Measurements from ENCODE around the gene SVIL.
"Not testable (repeated sequence)": the region's sequence is repeated elsewhere in the genome, so short reads cannot be mapped to it uniquely, and the experiment has no call there.

Gene SVIL

DNA sequence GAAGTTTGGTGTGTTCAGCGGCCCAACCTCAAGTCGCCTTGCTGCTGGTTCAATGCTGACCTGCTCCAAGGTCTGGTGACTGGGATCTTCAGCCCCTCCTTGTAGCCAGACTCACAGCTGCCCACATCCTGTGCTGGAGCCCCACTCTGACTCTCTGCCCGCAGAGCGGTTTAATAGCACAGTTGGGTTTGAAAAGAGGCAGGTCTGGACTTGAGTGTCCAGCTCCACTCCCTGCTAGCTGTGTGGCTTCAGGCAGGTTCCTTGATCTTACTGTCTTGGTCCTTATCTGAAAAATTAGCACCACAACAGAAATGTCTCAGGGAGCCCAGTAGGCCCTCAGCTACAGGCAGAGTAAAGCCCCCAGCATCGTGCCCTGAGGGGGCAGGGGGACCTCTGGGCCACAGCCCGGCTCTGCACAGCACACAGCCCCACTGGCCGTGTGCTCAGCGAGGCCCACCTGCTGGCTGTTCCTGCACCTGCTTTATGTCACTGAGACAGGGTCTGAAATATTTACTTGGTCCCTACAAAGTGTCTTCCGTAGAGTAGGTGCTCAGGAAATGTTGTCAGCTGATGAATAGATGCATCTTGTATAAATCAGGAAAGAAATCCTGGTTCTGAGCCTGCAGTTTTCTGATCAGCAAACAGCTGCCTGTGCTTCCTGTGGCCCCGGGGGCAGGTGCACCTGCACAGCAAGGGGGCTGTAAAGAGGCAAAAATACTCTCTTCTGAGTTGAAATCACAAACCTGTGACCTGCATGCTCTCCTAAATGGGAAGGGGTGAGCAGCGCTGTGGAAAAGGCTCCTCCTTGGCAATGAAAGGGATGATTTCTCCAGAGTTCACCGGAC lies 155.5 kb downstream of the SVIL start:
- DNase-seq: peak; percentile 46

DNA sequence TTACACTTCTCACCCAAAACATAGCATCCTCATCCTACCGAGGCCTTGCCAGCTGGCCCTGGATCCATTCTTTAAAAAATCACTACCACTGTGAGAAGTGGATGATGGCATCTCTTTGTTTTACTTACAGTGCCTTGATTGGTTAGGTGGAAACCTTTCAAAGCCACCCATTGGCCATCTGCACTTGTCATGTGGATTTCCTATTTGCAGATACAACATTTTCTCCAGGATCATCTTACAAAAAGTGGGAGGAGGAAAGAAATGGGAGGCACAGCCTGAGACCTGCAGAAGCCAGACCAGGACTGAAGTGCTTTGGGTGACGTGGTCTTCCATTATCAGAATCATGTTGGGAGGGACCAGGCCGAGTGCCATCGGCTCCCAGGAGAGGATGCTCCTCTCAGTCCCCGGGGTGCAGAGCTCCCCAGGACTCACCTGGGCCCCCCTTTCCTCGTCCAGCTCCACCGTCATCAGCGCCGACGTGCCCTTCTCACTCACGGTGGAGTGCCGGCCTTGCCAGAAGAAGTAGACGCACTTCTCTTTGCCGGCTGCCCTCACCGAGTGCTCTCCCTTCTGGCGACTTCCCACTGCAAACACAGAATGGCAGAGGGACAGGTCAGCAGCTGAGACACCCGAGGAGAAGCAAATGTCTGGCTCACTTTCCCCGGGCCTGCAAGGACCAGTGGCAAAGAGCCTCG lies 161.2 kb downstream of the SVIL start:
- DNase-seq: no peak

DNA sequence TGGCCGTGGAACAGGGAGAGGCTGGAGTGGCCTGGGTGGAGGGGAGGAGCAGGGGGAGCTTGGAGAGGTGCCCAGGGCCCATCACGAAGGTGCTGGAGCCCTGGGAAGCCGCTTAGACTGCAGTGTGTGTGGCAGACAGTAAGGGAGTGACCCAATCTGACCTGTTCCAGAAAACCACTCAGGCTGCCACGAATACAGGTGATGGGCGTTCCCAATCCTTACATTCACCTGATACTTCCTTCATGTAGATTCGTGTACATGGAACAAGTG lies 161.7 kb downstream of the SVIL start:
- DNase-seq: no peak

DNA sequence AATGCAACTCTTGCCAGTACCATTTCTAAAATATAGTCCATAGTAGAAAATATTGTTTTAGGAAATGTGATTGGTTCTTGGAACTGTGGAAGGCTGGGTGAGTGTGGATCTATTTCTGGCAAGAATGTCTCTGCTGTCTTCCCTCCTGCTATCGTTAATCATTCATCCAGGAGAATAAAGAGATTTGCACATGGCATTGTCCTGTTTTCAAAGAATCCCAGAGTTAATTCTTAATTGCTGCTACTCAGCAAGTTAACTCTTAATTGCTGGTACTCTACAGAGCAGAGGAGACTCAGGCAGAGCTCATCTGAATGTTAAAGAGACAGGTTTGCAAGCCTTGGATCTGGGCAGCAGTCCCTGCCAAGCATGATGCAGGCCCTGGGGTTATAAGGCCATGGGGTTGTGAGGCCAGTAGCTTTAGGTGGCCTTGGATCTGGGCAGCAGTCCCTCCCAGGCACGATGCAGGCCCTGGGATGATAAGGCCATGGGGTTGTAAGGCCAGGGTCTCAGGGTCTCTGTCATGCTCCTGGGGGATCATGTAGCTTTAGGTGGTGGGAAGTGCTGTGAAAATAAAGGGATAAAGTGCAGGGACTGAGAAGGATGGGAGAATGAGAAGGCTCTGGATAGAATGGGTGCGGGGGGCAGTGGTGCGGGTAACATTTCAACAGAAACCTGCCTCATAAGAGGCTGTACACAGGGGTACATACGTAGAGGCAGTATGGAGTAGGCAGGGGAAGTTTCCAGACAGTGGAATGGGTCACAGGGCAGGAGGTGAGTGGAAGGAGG lies 162.3 kb downstream of the SVIL start:
- no peak for DNase-seq

DNA sequence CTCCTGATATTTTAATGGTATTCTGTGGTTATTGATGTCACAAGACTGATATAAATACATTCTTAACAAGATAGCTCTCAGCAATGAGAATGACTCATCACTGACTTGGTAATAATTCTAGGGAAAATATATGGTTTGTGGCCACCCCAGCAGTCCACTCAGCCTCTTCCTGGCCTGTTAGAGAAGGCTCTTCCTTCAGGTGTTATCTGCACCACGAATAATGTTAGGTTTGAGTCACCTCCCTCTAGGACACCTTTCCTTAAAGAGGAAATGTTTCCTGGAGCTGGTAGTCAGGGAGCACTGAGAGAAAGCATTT lies 163.3 kb downstream of the SVIL start:
- DNase-seq: peak; percentile 59

DNA sequence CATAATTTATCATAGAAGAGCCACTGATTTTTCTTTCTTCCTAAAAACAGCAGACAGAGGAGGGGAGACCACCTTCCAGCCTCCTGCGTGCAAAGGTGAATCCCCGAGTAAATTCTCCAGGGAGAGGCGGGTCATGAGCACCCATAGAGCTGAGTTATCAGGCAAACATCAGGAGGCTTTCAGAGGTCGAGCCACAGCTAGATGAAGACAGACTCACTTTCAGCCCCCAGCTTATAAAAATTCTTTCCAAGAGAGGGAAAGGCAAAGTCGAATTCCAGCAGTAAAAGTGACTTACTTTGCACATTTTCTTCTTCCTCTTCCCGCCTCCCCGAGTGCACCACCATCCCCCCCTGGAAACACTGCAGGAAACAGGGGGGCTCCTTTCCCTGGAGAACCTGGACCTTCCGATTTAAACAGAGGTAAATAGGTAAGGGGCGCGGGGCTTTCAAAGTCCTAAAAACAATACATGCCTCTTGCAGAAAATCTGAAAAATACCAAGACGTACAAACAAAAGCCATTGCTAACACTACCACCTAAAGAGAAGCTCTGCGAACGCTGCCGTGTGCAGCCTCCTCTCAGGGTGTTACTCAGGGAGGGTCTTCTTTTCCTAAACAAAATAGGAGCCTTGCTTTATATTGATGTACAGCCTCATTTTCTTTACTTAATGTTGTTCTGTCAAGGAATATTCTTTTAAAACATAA lies 163.8 kb downstream of the SVIL start:
- no peak for DNase-seq

DNA sequence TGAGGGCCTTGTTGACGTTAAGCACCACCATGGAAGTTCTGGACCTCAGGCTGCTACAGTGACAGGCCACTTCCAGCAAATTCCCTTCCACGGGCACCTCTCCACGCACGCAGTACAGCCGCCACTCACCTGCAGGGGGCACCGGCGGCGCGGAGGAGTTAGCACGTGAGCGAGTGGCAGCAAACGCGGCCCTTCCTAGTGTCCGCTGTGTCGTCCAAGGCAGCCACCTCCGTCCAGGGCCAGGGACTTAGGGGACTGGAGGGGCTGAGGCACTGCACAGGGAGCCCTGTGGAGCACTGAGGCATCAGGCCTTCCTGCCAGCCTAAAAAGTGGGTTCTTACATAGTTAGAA lies 164.4 kb downstream of the SVIL start:
- no peak for DNase-seq

DNA sequence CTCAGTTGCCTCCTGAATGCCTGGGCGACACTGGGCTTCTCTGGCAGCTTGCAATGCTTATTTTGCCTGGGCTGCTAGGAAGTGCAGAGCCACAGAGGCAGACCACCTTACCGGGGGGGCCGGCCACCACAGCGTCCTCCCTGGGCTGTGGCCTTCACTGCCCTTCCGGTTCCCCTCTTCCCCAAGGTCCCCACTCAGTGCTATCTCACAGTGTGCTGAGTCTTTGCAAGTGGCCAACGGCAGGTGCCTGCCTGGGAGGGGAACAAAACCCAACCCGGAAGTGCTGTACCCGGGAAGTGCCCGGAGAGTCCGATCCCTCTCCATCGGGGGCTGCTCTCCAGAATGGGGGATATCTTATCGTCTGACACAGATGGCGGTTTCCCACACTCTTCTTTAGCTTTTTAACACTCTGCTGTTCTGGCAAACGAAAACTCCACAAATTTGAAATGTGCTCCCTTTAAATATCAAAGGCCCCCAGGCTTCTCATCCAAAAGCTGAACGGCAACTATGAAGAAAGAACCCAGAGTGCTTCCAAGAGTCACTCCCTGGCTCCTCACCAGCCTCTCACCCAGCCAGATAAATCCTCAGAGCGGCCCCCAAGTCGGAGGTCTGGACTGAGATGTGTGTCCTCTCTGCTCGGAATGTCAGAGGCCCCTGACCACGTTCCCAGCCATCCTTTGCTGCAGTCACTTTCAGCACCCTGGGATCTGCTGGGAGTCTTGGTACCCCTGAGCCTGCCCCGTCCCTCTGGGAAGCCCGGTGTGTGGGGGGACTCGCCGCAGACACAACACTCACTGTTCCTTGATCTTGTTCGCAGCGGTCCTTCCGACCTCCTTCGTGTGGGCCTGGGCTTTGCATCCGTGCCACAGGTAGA lies 165.1 kb downstream of the SVIL start:
- no peak for DNase-seq

DNA sequence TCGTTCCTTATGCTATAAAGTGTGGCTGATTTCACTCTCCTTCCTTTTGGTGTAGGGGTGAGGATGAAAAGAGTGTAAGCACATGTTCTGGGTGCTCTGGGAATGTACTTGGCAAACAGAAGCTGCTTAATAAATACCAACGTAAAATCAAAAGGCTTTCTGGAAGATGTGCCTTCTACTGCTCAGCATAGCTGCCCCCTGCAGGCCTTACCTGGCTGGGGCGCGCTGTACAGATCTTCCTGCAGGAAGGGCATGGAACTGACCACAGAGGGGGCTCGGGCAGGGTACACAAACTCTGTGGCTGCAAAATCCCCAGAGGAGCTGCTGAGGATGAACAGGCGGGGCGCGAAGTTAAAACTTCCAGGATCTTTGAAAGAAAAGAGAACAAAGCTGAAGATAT lies 169.4 kb downstream of the SVIL start:
- DNase-seq: no peak

DNA sequence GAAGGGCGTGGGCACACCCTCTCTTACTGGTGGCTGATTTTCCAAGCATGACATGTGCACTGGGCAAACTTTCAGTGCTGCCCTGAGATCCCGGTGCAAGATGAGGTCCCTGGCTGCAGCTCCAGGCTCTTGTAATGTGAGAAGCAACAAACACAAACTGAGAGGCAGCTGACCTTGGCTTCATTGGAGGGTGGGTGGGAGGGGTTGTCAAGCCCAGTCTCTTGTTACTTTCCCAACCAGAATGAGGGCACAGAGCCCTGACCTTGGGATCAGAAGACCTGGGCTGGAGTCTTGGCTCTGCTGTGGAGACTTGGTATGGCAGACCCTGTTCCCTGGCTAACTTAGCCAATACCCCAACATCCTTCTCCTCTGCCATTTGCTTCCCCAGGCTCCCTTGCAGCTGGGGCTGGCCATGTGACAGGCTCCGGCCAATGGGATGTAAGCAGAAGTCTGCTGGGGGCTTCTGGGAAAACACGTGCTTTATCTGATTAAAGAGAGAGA lies 170.1 kb downstream of the SVIL start:
- DNase-seq: not testable (repeated sequence)

DNA sequence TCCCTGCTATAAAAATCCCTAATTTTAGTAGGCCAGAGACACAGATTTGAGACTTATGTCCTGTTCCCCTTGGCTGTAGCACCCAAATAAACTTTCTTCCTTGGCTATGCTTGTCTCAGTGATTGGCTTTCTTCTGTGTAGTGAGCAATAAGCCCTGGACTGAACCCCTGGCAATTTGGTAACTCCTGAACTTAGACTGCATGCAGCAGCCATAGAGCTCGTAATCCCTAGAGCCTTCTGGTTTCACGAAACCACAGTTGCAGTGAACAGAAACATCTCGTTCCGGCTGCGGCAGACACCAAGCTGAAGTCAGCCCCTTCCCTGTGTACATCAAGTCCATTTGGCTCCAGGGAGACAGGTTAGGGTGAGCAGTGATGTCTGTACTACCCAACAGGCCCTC lies 173.7 kb downstream of the SVIL start:
- no peak for DNase-seq

DNA sequence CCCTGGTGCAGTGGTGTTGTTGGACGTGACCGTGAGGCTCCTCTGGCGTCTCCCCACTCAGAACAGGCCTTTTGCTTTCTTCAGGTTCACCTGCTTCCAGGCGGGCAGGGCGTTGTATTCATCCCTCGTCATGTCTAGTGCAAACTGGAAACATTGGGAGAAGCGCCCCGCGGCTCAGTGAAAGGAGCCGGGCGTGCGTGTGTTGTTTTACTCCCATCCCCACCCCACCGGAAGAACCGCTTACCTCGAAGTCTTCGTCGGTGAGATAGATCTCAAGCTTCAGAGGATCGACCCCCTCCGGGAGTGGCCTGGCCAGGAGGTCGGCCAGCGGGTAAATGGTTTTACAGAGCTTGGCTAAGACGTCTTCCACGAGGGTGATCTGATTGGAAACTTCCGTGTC lies 176.6 kb downstream of the SVIL start:
- DNase-seq: not testable (repeated sequence)

DNA sequence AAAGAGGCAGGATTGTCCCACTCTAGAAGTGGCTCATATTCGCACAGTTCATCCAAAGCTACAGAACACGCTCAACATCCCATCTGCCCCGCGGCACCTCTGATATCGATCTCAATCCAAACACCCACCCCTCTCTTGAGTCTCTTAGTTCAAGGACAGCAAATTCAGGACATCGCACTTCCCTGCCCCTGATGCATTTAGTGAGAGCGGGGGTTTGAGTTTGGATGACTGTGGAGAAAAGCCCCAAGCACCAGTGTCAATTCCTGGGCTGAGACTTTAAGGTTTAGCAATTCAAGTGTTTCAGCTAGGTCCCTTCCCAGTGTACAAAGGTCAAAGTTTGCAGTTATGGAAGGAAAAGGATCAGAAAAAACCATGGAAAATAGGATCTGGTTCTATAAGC lies 179.7 kb downstream of the SVIL start:
- no peak for DNase-seq

DNA sequence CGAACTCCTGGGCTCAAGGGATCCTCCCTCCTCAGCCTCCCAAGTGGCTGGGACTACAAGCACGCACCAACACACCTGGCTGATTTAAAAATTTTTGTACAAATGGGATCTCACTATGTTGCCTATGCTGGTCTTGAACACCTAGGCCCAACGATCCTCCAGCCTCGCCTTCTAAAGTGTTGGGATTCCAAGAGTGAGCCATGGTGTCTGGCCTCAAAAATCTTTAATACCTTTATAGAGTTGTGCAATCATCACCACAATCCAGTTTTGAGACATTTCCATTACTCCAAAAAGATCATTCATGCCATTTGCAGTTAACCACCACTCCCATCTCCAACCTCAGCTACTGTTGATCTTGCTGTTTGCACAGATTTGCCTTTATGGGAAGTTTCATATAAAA lies 180.5 kb downstream of the SVIL start:
- no peak for DNase-seq

DNA sequence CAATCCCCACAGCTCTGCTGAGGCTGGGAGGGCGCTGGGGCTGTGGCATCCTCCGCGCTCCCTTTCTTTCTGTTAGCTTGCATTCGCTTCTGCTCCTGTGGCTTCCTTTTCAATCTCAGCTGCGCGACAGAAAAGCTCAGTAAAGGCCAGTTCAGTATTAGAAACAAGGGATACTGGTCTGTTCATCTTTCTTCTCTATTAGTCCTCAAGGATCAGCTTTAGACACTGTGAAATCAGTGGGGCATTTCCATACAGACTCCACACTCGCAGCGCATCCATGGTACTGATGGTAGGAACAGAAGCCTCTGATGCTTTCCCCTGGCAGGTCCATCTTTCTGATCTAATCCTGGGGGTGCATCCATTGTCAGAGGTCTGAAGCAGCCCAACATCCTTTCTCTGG lies 182.2 kb downstream of the SVIL start:
- no peak for DNase-seq

DNA sequence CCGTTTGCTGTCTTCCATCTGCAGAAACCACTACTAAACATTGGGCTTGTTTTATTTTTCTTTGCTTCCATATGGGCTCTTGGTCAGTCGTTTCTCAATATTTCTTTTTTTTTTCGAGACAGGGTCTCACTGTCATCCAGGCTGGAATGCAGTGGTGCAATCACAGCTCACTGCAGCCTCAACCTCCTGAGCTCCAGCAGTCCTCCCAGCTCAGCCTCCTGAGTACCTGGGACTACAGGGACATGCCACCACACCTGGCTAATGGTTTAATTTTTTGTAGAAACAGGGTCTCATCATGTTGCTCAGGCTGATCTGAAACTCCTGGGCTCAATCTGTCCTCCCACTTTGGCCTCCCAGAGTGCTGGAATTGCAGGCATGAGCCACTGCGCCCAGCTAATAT lies 182.8 kb downstream of the SVIL start:
- no peak for DNase-seq

DNA sequence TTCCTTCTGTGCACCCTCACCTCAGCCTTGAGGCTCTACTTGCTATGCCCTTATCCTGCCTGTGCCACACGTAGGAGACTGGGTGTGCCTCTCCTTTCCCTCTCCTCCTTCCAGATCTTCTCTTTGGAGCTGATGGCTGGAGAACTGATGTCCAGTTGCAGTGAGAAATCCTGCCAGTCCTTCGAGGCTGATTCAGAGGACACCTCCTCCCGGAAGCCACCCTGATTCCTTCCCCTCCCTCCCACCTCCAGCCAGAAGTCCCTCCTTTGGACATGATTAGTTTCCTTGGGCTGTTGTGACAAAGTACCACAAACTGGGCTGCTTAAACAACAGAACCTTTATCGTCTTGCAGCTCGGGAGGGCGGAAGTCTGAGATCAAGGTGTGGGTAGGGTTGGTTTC lies 184.4 kb downstream of the SVIL start:
- no peak for DNase-seq

DNA sequence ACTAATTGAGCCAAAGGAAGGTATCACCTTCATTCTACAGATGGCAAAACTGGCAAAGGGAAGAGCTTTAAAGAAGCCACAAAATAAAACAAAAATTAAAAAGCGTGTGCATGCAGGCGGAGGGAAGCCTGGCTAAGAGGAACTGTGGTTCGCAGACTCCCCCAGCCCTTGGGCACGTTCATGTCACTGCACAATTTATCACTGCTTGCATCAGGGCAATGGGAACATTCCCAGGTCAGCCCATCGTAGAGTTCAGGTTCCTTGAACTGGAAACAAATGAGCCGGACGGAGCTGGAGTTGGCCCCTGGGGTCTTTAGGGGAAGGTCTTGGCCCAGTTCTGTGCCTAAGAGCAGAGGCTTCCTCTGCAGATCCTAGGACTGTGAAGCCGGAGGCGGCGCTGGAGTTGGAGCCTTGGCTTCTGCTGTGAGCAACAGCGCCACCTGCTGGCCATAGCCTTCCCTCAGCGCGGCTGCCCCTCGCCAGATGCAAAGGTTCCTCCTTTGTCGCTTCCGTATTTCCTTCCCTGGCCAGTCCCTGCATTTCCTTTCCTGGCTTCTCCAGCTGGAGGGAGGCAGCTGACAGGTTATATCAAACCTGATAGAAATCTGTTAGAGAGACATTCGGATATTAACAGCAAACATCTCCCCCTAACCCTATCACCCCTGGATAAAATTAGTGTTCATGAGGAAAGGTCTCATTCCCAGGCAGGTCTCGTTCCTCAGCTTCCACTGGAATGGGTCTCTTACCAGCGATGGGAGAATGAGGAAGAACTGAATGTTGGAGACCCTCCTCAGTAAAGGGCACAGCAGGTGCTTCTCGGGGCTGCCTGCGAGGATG lies 185.8 kb downstream of the SVIL start:
- DNase-seq: peak; percentile 68

DNA sequence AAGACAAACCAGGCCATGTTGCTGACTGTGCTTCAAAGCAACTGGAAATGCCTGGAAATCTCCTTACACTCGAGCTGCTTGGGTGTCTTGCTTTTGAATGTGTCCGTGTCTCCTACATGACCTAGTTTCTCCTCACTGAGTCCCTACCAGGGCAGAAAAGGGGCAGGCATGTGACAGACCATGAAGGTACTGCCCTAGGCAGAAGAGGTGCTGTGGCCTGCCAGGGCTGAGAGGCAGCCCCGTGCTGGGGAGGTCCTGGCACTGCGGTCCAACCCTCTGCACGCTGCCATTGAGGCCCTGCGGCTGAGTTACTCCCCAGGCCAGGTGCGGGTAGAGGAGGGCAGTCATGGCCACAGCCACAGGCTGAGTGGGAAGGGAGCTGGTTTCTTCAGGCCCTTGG lies 186.6 kb downstream of the SVIL start:
- no peak for DNase-seq

DNA sequence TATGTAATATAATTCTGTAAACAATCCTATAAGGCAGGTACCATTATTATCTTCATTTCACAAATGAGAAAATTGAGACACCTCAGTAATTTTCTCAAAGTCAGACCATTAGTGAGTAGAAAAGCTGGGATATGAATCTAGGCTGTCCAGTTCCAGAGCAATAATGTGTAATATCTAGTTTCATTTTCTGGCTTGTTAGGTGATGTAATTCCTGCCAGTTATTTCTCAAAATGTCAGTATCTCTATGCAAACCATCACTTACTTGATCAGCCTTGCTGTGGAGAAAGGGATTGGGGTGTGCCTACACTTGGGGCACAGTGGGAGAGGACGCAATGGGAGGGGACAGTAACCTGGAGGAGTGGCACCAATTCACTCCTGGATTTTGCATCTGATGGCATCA lies 188.4 kb downstream of the SVIL start:
- peak; percentile 44 for DNase-seq

DNA sequence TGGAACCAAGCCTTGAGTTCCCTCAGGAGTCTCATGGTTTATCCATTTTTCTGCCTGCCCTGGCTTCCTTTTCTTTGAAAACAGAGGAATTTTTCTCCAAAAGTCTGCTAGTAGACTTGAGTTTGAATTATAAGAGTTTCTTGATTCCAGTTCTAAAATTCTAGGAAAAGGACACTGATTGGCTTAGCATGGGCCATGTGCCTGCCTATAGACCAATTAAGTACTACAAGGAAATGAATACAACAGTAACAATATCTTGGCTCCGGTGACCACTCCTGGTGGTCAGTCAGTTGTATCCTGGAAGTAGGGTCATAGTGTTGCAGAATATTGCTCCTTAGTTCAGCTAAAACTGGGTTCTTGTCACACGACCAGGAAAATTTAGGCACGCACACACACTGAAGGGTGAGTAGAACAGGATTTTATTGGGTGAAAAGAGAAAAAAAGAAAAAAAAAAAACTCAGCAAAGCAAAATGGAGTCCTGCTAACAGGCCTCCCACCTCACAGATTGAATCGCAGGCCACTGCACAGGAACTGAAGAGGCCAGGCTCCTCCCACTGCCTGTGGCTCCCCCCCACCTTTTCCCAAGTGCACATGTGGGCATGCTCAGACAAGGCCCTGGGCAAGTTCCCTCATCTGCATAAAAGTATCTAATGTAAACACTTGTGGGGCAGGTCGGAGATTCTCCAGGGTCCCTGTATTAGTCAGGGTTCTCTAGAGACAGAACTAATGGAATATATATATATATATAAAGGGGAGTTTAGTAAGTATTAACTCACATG lies 190.8 kb downstream of the SVIL start:
- no peak for DNase-seq

All from MV-4-11 (cell line).